GDM1 (cell line): ENCODE measurements around the gene ZNRF3.

Experiments used
- DNase-seq: peaks from one replicate; lab custom pipeline; 2025; lab: John Stamatoyannopoulos, UW

ZNRF3 gene

GRCh38 chr22:29011240-29012100, 128.1 kb downstream of the ZNRF3 start:
- DNase-seq = no peak

- DNase-seq = no peak
Observed at GRCh38 chr22:29012101-29012433, 128.7 kb downstream of the ZNRF3 start.

GRCh38 chr22:29012952-29013351, 129.6 kb downstream of the ZNRF3 start:
- DNase-seq = no peak

GRCh38 chr22:29014293-29014692, 130.9 kb downstream of the ZNRF3 start:
- no peak for DNase-seq

- DNase-seq = no peak
Observed at GRCh38 chr22:29014773-29015172, 131.4 kb downstream of the ZNRF3 start.

- DNase-seq = no peak
Observed at GRCh38 chr22:29016067-29016938, 132.9 kb downstream of the ZNRF3 start.

- DNase-seq = no peak
Observed at GRCh38 chr22:29018293-29019189, 135.2 kb downstream of the ZNRF3 start.

- no peak for DNase-seq
Observed at GRCh38 chr22:29022101-29022817, 138.9 kb downstream of the ZNRF3 start.

- DNase-seq = no peak
Observed at GRCh38 chr22:29023172-29023796, 139.9 kb downstream of the ZNRF3 start.

GRCh38 chr22:29026579-29026978, 143.2 kb downstream of the ZNRF3 start:
- DNase-seq = no peak

GRCh38 chr22:29028468-29028867, 145.1 kb downstream of the ZNRF3 start:
- DNase-seq = no peak

GRCh38 chr22:29029202-29030000, 146.0 kb downstream of the ZNRF3 start:
- no peak for DNase-seq

GRCh38 chr22:29030016-29030617, 146.7 kb downstream of the ZNRF3 start:
- DNase-seq = no peak

- DNase-seq = no peak
Observed at GRCh38 chr22:29030618-29031226, 147.3 kb downstream of the ZNRF3 start.

- DNase-seq = no peak
Observed at GRCh38 chr22:29031227-29032011, 148.0 kb downstream of the ZNRF3 start.

- no peak for DNase-seq
Observed at GRCh38 chr22:29032014-29032475, 148.7 kb downstream of the ZNRF3 start.

- DNase-seq = no peak
Observed at GRCh38 chr22:29032584-29032983, 149.2 kb downstream of the ZNRF3 start.

GRCh38 chr22:29037340-29037932, 154.1 kb downstream of the ZNRF3 start:
- no peak for DNase-seq
